IMR-90 (cell line): Measurements from ENCODE around the gene CEP55. TPM values are rescaled to one million over a fixed set of nuclear protein-coding genes. Genes with fewer than 3 reads are reported as not detected.

Source experiments
- ATAC-seq: fragments of 200-7000 bp; cut with Tn5 transposase; 2 replicates; pipeline ENCODE4 v1.9.1; 2020; ENCODE audit warnings: low read depth, mild to moderate bottlenecking, moderate library complexity
- BruUV-seq: library from RNA; stranded (reverse); fragments of 400-500 nt; replicated peaks from 2 replicates; lab custom pipeline; 2021; lab: Mats Ljungman, UMichigan
- CTCF ChIA-PET: fragments of 300-600 bp; formaldehyde crosslinking; extraction: SDS; loops from one replicate; lab custom pipeline; 2021; ENCODE audit warnings: antibody characterized with exemption; lab: Yijun Ruan, JAX
- POLR2A ChIA-PET: fragments of 300-600 bp; sonication (Branson Sonifier 250); formaldehyde crosslinking; loops from one replicate; lab custom pipeline; 2022; ENCODE audit warnings: antibody characterized with exemption; ENCODE audit not compliant: unreplicated experiment; lab: Charles Lee
- DNase-seq: peaks from one replicate; pipeline ENCODE4 v3.0.0; 2013
- H2AFZ ChIP-seq: replicated peaks from 2 replicates; pipeline ENCODE3; 2013; ENCODE audit warnings: low read length, mild to moderate bottlenecking; ENCODE audit not compliant: poor library complexity
- H2AK5ac ChIP-seq: 2 replicates; pipeline ENCODE4 v1.6.1; 2013; ENCODE audit warnings: low read depth, low read length, inconsistent platforms
- H2AK9ac ChIP-seq: replicated peaks from 2 replicates; pipeline ENCODE3; 2013; ENCODE audit warnings: mild to moderate bottlenecking, low read depth, low read length, moderate library complexity; ENCODE audit not compliant: poor library complexity
- H2BK120ac ChIP-seq: 2 replicates; pipeline ENCODE4 v1.6.1; 2013; ENCODE audit warnings: low read depth, low read length, inconsistent platforms
- H2BK15ac ChIP-seq: 3 replicates; pipeline ENCODE4 v1.6.1; 2013; ENCODE audit warnings: low read depth, low read length, inconsistent platforms
- H2BK20ac ChIP-seq: 2 replicates; pipeline ENCODE4 v1.6.1; 2013; ENCODE audit warnings: low read depth, mild to moderate bottlenecking, inconsistent platforms, low read length, moderate library complexity
- H2BK5ac ChIP-seq: 2 replicates; pipeline ENCODE4 v1.6.1; 2013; ENCODE audit warnings: mild to moderate bottlenecking, low read depth, low read length, inconsistent platforms; ENCODE audit not compliant: poor library complexity, severe bottlenecking
- H3K14ac ChIP-seq: replicated peaks from 2 replicates; pipeline ENCODE4 v1.6.1; 2013; ENCODE audit warnings: low read depth, low read length, inconsistent platforms
- H3K18ac ChIP-seq: 2 replicates; pipeline ENCODE4 v1.6.1; 2013; ENCODE audit warnings: low read depth, low read length, control low read depth
- H3K23ac ChIP-seq: 2 replicates; pipeline ENCODE4 v1.6.1; 2013; ENCODE audit warnings: low read depth, low read length, inconsistent platforms
- H3K27ac ChIP-seq: 2 replicates; pipeline ENCODE4 v1.5.1; 2013; ENCODE audit warnings: mild to moderate bottlenecking, control low read depth, low read length; ENCODE audit not compliant: insufficient read depth
- H3K27me3 ChIP-seq: 2 replicates; pipeline ENCODE4 v1.6.1; 2013; ENCODE audit warnings: low read length; ENCODE audit not compliant: control insufficient read depth, insufficient read depth
- H3K36me3 ChIP-seq: 2 replicates; pipeline ENCODE4 v1.6.1; 2013; ENCODE audit warnings: low read length, mixed read lengths; ENCODE audit not compliant: control insufficient read depth, insufficient read depth
- H3K4ac ChIP-seq: 2 replicates; pipeline ENCODE4 v1.6.1; 2013; ENCODE audit warnings: low read depth, low read length, inconsistent platforms
- H3K4me1 ChIP-seq: 2 replicates; pipeline ENCODE4 v1.6.1; 2013; ENCODE audit warnings: low read length, mixed read lengths; ENCODE audit not compliant: control insufficient read depth, insufficient read depth
- H3K4me2 ChIP-seq: 2 replicates; pipeline ENCODE4 v1.6.1; 2013; ENCODE audit warnings: low read depth, mild to moderate bottlenecking, control low read depth, low read length, moderate library complexity
- H3K4me3 ChIP-seq: 2 replicates; pipeline ENCODE4 v1.5.1; 2013; ENCODE audit warnings: low read depth, mild to moderate bottlenecking, control low read depth, low read length, moderate library complexity; ENCODE audit not compliant: insufficient read depth
- H3K56ac ChIP-seq: 2 replicates; pipeline ENCODE4 v1.6.1; 2013; ENCODE audit warnings: low read length, inconsistent platforms; ENCODE audit not compliant: insufficient read depth; ENCODE audit errors: extremely low read depth
- H3K79me1 ChIP-seq, 2 experiments: 2 replicates each; pipeline ENCODE4 v1.6.1; 2013; ENCODE audit warnings: low read length in 2 of 2, inconsistent platforms in 1 of 2, low read depth in 1 of 2
- H3K9ac ChIP-seq: 2 replicates; pipeline ENCODE4 v1.6.1; 2013; ENCODE audit warnings: low read depth, low read length, control low read depth
- H3K9me1 ChIP-seq: 2 replicates; pipeline ENCODE4 v1.6.1; 2013; ENCODE audit warnings: low read length, inconsistent platforms; ENCODE audit not compliant: insufficient read depth
- H3K9me3 ChIP-seq: 2 replicates; pipeline ENCODE4 v1.6.1; 2013; ENCODE audit warnings: low read length; ENCODE audit not compliant: control insufficient read depth, insufficient read depth
- H4K20me1 ChIP-seq: 2 replicates; pipeline ENCODE4 v1.6.1; 2013; ENCODE audit warnings: low read length, inconsistent platforms; ENCODE audit not compliant: insufficient read depth
- H4K5ac ChIP-seq: 2 replicates; pipeline ENCODE4 v1.6.1; 2013; ENCODE audit warnings: mild to moderate bottlenecking, low read depth, low read length, control low read depth
- H4K8ac ChIP-seq, 2 experiments: 2 replicates each; pipeline ENCODE4 v1.6.1; 2013; ENCODE audit warnings: low read depth in 2 of 2, low read length in 2 of 2, control low read depth in 1 of 2, inconsistent platforms in 1 of 2
- H4K91ac ChIP-seq: 2 replicates; pipeline ENCODE4 v1.6.1; 2013; ENCODE audit warnings: low read depth, low read length, inconsistent platforms; ENCODE audit not compliant: insufficient read depth
- CEBPB ChIP-seq: IDR thresholded peaks from 2 replicates; pipeline ENCODE4 v1.6.1; 2012; ENCODE audit warnings: low read depth, low read length, improper control_type of control experiment
- FOS ChIP-seq: fragments of 150-350 bp; IDR thresholded peaks from 2 replicates; pipeline ENCODE4 v1.6.1; 2016; ENCODE audit warnings: low read depth, low read length
- MAFK ChIP-seq: IDR thresholded peaks from 2 replicates; pipeline ENCODE4 v1.6.1; 2012; ENCODE audit warnings: low read depth, low read length, improper control_type of control experiment
- MXI1 ChIP-seq: IDR thresholded peaks from 2 replicates; pipeline ENCODE4 v1.6.1; 2012; ENCODE audit warnings: low read depth, mild to moderate bottlenecking, low read length, moderate library complexity, borderline replicate concordance
- NFE2L2 ChIP-seq: fragments of 150-350 bp; IDR thresholded peaks from 2 replicates; pipeline ENCODE4 v1.6.1; 2016; ENCODE audit warnings: low read depth, mild to moderate bottlenecking, low read length
- POLR2A ChIP-seq: IDR thresholded peaks from 2 replicates; pipeline ENCODE4 v1.6.1; 2012; ENCODE audit warnings: mild to moderate bottlenecking, low read depth, low read length
- RAD21 ChIP-seq: IDR thresholded peaks from 2 replicates; pipeline ENCODE4 v1.6.1; 2012; ENCODE audit warnings: low read length, improper control_type of control experiment
- RCOR1 ChIP-seq: IDR thresholded peaks from 2 replicates; pipeline ENCODE4 v1.6.1; 2012; ENCODE audit warnings: mild to moderate bottlenecking, low read length, improper control_type of control experiment; ENCODE audit not compliant: insufficient replicate concordance
- RFX5 ChIP-seq: IDR thresholded peaks from 2 replicates; pipeline ENCODE4 v1.8.0; 2012; ENCODE audit warnings: low read depth, mild to moderate bottlenecking, low read length, moderate library complexity
- SMC3 ChIP-seq: fragments of 150-350 bp; IDR thresholded peaks from 2 replicates; pipeline ENCODE4 v1.6.1; 2016; ENCODE audit warnings: low read depth, mild to moderate bottlenecking, antibody characterized with exemption, low read length, moderate library complexity
- WGBS, 2 experiments: methylation state at CpG; one replicate each; pipeline versions ENCODE4 v1.1.5 to v1.1.7; 2013; ENCODE audit warnings: missing lambda C conversion rate in 2 of 2; ENCODE audit not compliant: insufficient read length in 1 of 2; ENCODE audit errors: extremely low coverage in 2 of 2; 5-methylcytosine and 5-hydroxymethylcytosine counted together
- dilution Hi-C: fragments of 300-500 bp; cut with HindIII; formaldehyde crosslinking; loops from one replicate; pipeline ENCODE4 v1.14.3; 2018; ENCODE audit warnings: low sequenced_read_pairs; ENCODE audit not compliant: unreplicated experiment
- in situ Hi-C: fragments of 300-500 bp; cut with MboI; formaldehyde crosslinking; loops from 3 replicates; pipeline ENCODE4 v1.14.3; 2019; ENCODE audit warnings: low sequenced_read_pairs, inconsistent platforms, mixed read lengths
- intact Hi-C: fragments of 100-400 bp; cut with micrococcal nuclease; formaldehyde crosslinking; loops from 2 replicates; pipeline ENCODE4 v1.10.0; 2022
- polyA plus RNA-seq, 3 experiments: library from polyadenylated mRNA; depleted of rRNA; stranded (reverse); fragments of >200 nt; gene quantifications; 2 replicates each; pipeline ENCODE4 v1.2.3, GENCODE V29; 2012; ENCODE audit warnings: low replicate concordance in 1 of 3
- total RNA-seq: library from RNA; depleted of rRNA; stranded (reverse); fragments of >200 nt; gene quantifications from 2 replicates; pipeline ENCODE4 v1.2.3, GENCODE V29; 2012

Gene CEP55
- total and polyA plus RNA-seq, 2 of the 4 experiments (the other 2 are of a cell fraction): 15.7 to 23.5 TPM

- Histone ChIP-seq H2AK5ac (peak overlapping the region; percentile 100), H3K27me3 (no peaks in the 10 kb centered on the region), H2BK20ac (peak overlapping the region; percentile 99), H3K4me1 (peaks cover 44% of the 10 kb centered on the region), H2AK9ac (peak overlapping the region; percentile 90), H3K4me3 (no peak overlapping the region), H3K79me1 (peaks cover 9 to 53% of the 10 kb centered on the region in 2 experiments), H2AFZ (peak overlapping the region; percentile 46), H4K5ac (peak overlapping the region; percentile 95), H3K9me1 (peaks cover 7% of the 10 kb centered on the region), H3K4me2 (peak overlapping the region; percentile 75), H2BK15ac (peak overlapping the region; percentile 100), H4K20me1 (no peaks in the 10 kb centered on the region; the same call in 1 of the 2 replicates), H4K8ac (peak overlapping the region; percentile 95 to 97), H2BK5ac (peak overlapping the region; percentile 100), H3K23ac (peak overlapping the region; percentile 99), H4K91ac (peak overlapping the region; percentile 99), H3K36me3 (peaks cover 12% of the 10 kb centered on the region), H2BK120ac (peak overlapping the region; percentile 99), H3K9me3 (no peaks in the 10 kb centered on the region), H3K9ac (peak overlapping the region; percentile 87), H3K27ac (peak overlapping the region; percentile 98), H3K4ac (peak overlapping the region; percentile 99), H3K14ac (peak overlapping the region; percentile 99), H3K18ac (peak overlapping the region; percentile 95), H3K56ac (peak overlapping the region; percentile 99)
- ChIA-PET CTCF (interaction anchor here (1.0 to 5.5 kb wide), 2 partner anchors 14 to 27 kb away, joined by 3 to 21 read pairs; partner anchors contain the start of gene MYOF), POLR2A (interaction anchor here (0.6 to 1.1 kb wide), 2 partner anchors 12 to 93 kb away, joined by 3 to 5 read pairs; no protein-coding TSS in a partner anchor)
- ATAC-seq: peak; percentile 60
- intact Hi-C loops: no loop called here
- in situ Hi-C loops: no loop called here
- dilution Hi-C loops: no loop called here
- WGBS, 2 experiments: no CpG with 5 or more reads among the region's 10 CpGs
- no peak for TF ChIP-seq RCOR1
- peak; percentile 31; the same call in 1 of the 2 replicates for TF ChIP-seq POLR2A
- no peak for TF ChIP-seq RFX5
- TF ChIP-seq FOS: peak; percentile 70
- TF ChIP-seq RAD21: peak; percentile 32; the same call in 1 of the 2 replicates
- TF ChIP-seq SMC3: peak; percentile 20; the same call in 1 of the 2 replicates
- TF ChIP-seq MXI1: no peak
- peak; percentile 58; the same call in 1 of the 2 replicates for TF ChIP-seq NFE2L2
- TF ChIP-seq CEBPB: 0 out of 2 replicates have a peak, but pooled peaks have one; percentile 4
- peak; percentile 28; the same call in 1 of the 2 replicates for TF ChIP-seq MAFK
- BruUV-seq: no TSS peak
- DNase-seq: peak; percentile 94
Measured at GRCh38 chr10:93468461-93469213, 27.8 kb upstream of the CEP55 start.
